Hepatocyte (in vitro differentiated cells): ENCODE measurements around the gene AGAP1.

Source experiments
- EZH2 ChIP-seq: fragments of 200-600 bp; sonication (generic); IDR thresholded peaks from 2 replicates; pipeline ENCODE4 v1.6.1; 2016; ENCODE audit warnings: antibody characterized with exemption, mild to moderate bottlenecking, borderline replicate concordance
- TF ChIP-seq, protein P1 (sequence below): fragments of 200-600 bp; sonication (generic); IDR thresholded peaks from 2 replicates; pipeline ENCODE4 v1.5.1; 2016; ENCODE audit warnings: antibody characterized with exemption, mild to moderate bottlenecking; ENCODE audit not compliant: poor library complexity

- TF ChIP-seq EZH2 = no peak
- TF ChIP-seq, protein P1, sequence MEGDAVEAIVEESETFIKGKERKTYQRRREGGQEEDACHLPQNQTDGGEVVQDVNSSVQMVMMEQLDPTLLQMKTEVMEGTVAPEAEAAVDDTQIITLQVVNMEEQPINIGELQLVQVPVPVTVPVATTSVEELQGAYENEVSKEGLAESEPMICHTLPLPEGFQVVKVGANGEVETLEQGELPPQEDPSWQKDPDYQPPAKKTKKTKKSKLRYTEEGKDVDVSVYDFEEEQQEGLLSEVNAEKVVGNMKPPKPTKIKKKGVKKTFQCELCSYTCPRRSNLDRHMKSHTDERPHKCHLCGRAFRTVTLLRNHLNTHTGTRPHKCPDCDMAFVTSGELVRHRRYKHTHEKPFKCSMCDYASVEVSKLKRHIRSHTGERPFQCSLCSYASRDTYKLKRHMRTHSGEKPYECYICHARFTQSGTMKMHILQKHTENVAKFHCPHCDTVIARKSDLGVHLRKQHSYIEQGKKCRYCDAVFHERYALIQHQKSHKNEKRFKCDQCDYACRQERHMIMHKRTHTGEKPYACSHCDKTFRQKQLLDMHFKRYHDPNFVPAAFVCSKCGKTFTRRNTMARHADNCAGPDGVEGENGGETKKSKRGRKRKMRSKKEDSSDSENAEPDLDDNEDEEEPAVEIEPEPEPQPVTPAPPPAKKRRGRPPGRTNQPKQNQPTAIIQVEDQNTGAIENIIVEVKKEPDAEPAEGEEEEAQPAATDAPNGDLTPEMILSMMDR = no peak
These were observed 560.3 kb downstream of the AGAP1 start for GRCh38 chr2:236054125-236054524.
